ENCODE measurements around the gene ITGAL.

The ITGAL gene

DNA sequence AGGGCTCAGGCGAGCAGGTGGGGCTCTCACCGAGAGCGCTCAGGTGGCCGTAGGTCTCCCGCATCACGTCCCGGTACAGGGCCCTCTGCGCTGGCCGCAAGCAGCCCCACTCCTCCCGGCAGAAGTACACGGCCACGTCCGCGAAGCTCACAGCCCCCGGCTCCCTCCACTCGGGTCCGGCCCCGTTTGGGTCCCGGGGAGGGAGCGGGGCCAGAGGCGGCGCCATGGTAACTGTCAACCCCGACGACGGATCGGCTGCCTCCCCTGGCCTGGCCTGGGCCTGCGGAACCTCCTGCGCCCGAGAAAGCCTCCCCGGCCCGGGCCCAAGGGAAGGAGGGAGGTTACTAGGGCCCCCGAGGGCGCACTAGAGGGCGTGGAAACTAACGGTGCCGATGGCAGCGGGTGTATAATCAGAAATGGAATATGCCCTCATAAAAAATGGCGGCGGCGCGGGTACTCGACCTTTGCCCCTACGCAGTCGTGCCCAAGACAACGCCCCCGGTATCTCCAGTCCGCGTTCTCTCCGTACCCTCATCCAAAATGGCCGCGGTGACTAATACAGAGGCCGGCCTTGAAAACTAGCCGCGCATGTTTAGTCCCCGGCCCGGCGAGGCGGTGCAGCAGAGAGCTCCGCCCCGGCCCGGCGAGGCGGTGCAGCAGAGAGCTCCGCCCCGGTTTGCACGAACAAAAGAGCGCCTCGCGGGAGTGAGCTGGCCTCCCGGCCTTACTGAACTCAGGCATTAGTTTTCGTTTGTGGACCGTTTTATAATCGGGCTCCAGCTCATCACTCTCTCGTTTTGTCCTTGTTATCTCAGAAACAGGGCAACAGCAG lies 85.6 kb downstream of the ITGAL start, which contains the start of gene ZNF764:
ZNF764 (minus strand) TSS at position 418 of the 832 bp plus-strand sequence; CDS start at position 226, 192 bp downstream.
- DNase-seq (ENCODE audit: low read depth), result peak; percentile 83
- peak within 1 kb of the TSS; percentile 84 for H3K4me3 ChIP-seq (ENCODE audit: low read depth, low read length)

DNA sequence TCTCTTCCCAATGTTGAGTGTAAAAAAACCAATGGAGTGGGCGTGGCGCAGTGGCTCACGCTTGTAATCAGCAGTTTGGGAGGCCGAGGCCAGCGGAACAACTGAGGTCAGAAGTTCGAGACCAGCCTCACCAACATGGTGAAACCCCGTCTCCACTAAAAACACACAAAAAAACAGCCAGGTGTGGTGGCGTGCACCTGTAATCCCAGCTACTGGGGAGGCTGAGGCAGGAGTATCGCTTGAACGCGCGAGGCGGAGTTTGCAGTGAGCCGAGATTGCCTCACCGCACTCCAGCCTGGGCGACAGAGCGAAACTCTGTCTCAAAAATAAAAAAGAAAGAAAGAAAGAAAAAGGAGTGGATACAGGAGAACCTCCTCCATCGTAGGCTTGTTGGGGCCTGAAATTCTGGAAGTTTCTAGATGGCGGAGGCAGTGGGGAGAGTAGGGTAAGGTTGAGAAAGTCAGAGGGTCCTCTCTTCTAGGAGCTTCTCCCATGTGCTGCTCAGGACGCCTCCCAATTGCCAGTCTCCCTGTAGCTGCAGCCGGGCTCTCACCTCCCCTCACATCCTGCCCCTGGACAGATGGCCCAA lies 86.3 kb downstream of the ITGAL start:
- peak overlapping the region; percentile 84 for H3K4me3 ChIP-seq (ENCODE audit: low read depth, low read length)
- DNase-seq (ENCODE audit: low read depth), result no peak

DNA sequence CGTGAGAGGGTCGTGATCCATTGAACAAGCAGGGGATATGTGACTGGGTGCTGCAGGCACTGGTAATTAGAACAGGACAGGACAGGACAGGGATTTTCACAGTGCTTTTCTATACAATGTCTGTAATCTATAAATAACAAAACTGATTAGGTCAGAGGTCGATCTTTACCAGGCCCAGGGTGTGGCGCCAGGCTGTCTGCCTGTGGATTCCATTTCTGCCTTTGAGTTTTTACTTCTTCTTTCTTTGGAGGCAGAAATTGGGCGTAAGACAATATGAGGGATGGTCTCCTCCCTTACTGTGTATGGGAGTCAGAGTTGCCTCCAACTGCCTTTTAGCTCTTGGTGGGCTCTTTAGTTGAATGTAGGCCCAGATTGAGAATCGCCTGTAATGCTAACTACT lies 87.1 kb downstream of the ITGAL start:
- H3K4me3 ChIP-seq (ENCODE audit: low read depth, low read length), result no peak overlapping the region
- DNase-seq (ENCODE audit: low read depth), result no peak

DNA sequence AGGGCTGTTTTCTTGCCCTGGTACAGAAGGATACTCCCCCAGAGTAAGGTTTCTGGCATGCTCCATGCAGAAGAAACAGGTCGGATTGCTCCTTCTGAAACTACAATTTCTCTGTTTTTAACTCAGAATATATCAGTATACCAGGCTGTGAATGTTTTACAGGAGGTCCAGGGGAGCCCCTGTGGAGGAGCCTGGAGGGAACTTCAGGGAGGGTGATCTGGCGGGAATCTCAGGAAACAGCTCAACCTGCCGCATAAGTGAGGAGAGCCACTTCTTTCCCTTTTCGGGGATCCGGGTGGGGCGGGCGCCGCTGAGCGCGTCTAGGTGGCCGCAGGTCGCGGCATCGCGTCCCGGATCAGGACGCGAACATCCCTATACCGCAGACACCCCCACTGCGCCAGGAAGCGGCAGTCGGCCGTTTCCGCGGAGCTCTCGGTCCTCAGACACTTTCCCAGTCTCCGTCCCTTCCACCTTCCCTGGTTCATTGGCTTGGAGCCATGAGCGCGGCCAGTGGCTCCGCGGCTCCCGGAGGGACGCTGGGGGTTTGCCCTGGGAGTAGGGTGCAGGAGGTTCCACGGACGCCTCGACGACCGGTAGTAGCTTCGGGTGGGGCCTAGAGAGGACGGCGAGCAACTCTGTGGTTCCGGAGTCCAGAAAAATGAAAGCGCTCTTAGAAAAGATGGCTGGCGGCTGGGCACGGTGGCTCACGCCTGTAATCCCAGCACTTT lies 88.7 kb downstream of the ITGAL start:
- no peak for DNase-seq (ENCODE audit: low read depth)
- H3K4me3 ChIP-seq (ENCODE audit: low read depth, low read length), result peak overlapping the region; percentile 18

DNA sequence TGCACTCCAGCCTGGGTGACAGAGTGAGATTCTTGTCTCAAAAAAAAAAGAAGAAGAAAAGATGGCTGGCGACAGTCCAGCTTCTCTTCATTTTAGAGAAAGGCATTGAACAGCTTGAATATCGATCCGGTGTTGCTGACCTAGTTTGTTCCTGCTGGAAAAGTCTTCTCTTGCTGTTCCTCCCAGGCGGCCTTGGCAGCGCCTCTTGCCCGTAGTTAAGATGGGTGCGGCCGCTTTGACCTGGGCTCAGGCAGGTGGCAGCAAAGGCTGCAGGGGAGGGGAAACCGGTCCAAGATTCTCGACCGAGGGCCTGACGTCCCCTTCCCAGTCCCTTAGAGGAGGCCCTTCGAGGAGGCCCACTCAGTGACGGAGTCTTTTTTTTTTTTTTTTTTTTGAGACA lies 89.5 kb downstream of the ITGAL start:
- DNase-seq (ENCODE audit: low read depth), result no peak
- H3K4me3 ChIP-seq (ENCODE audit: low read depth, low read length), result no peak overlapping the region

DNA sequence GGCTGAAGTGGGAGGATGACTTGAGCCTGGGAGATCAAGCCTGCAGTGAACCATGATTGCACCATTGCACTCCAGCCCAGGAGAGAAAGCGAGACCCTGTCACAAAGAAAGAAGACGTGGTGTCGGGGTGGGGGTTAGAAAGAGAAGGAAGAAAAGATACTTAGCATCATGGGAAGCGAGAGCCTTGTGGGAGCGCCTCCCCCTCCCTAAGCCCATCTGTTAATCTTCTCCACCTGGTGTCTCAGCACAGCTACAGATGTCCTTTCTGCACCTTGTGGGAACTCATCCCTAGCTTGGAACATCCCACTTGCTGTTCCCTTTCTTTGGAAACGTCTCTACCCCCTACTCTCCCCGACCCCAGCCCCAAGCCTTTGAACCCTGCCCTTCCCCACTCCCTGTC lies 93.0 kb downstream of the ITGAL start:
- DNase-seq (ENCODE audit: low read depth), result no peak
- H3K4me3 ChIP-seq (ENCODE audit: low read depth, low read length), result no peak overlapping the region

DNA sequence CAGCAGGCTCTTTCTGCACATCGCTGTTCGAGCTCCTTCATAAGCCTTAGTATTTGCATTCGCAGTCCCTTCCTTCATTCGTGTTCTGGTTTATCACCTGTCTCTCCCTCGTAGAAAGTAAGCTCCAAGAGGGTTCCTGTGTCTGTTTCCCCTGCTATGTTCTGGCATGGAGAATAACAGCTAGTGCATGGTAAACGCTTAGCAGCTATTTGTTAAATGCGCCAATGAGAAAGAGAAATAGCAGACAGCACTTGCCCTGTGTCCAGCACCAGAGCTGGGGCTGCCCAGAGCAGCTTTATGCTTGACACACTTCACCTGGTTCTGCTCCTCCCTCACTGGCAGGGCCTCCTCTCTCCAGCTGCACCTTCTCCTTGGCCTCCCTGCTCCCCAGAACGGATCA lies 93.4 kb downstream of the ITGAL start:
- no peak overlapping the region for H3K4me3 ChIP-seq (ENCODE audit: low read depth, low read length)
- DNase-seq (ENCODE audit: low read depth), result no peak

DNA sequence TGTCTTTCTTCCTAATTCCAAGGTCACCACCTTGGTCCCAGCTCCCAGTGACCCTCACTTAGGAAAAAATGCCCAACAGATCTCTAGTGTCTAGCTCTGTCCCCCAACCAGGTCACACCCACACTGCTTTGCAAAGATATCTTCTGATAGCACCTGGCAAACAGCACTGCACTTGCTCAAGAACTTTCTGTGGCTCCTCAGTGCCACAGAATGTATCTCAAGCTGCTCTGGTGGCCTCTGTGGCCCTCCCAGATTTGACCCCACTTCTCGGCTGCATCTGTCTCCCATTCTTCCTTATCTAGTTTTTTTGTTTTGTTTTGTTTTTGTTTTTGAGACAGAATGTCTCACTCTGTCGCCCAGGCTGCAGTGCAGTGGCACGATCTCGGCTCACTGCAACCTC lies 94.0 kb downstream of the ITGAL start:
- no peak overlapping the region for H3K4me3 ChIP-seq (ENCODE audit: low read depth, low read length)
- no peak for DNase-seq (ENCODE audit: low read depth)

DNA sequence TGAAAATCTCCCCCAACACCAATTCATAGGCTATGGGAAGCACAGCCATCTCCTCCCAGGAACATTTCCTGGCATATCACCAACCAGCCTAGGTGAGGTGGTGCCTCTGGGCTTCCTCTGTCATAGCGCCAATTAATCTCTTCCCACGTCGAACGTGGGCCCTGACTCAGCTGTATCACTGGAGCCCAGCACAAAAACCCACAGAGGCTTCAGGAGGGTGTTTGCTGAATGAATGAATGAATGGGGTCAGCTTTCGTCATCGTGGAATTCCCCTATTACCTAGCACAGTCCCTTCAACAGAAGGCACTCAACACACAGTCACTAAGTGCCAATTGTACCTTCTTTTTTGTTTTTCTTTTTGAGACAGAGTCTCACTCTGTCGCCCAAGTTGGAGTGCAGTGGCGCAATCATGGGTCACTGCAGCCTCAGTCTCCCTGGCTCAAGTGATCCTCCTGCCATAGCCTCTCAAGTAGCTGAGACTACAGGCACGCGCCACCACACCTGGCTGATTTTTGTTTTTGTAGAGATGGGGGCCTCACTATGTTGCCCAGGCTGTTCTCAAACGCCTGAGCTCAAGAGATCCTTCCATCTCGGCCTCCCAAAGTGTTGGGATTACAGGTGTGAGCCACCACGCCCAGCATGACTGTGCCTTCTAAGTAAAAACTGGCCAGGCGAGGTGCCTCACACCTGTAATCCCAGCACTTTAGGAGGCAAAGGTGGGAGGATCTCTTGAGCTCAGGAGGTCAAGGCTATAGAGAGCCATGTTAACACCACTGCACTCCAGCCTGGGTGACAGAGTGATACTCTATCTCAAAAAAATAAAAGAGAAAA lies 94.8 kb downstream of the ITGAL start:
- no peak overlapping the region for H3K4me3 ChIP-seq (ENCODE audit: low read depth, low read length)
- DNase-seq (ENCODE audit: low read depth), result no peak

DNA sequence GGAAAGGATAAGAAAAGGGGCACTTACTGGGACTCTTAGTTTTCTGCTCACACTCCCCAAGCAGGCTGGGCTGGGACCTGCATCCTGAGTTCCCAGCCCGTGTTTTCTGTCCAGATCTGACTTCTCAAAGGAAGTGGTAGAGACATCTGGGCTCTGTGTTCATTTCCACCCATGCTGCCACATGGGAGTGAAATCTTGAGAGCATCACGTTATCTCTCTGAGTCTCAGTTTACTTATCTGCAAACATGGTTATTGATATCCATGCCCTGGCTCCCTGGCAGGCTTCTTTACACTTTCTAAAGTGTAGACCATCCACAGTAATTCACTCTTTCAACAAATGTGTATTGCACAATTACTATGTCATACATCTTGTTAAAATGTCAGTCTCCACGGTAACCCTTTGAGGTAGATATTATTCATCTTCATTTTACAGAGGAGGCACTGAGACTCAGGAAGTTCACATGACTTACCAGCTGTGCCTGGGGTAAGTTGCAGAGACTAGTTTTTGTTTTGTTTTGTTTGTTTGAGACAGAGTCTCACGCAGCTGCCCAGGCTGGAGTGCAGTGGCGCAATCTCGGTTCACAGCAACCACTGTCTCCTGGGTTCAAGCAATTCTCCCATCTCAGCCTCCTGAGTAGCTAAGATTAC lies 95.6 kb downstream of the ITGAL start:
- DNase-seq (ENCODE audit: low read depth), result peak; percentile 73
- no peak overlapping the region for H3K4me3 ChIP-seq (ENCODE audit: low read depth, low read length)

DNA sequence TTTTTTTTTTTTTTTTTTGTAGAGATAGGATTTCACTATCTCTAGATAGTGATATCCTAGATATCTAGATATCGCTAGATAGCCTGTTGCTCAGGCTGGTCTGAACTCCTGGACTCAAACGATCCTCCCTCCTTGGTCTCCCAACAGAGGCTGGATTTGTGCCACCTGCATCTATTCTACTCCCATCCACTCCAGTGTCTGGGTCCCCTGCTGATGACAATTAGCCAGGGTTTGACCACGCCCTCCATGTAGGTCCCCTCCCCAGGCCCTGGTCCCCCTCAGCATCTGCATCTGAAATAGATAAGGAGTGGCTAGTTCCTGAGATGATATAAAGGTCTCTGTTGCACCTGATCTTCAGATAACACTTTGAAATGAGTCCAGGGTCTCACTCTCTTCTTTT lies 96.7 kb downstream of the ITGAL start:
- no peak for DNase-seq (ENCODE audit: low read depth)
- no peak overlapping the region for H3K4me3 ChIP-seq (ENCODE audit: low read depth, low read length)

DNA sequence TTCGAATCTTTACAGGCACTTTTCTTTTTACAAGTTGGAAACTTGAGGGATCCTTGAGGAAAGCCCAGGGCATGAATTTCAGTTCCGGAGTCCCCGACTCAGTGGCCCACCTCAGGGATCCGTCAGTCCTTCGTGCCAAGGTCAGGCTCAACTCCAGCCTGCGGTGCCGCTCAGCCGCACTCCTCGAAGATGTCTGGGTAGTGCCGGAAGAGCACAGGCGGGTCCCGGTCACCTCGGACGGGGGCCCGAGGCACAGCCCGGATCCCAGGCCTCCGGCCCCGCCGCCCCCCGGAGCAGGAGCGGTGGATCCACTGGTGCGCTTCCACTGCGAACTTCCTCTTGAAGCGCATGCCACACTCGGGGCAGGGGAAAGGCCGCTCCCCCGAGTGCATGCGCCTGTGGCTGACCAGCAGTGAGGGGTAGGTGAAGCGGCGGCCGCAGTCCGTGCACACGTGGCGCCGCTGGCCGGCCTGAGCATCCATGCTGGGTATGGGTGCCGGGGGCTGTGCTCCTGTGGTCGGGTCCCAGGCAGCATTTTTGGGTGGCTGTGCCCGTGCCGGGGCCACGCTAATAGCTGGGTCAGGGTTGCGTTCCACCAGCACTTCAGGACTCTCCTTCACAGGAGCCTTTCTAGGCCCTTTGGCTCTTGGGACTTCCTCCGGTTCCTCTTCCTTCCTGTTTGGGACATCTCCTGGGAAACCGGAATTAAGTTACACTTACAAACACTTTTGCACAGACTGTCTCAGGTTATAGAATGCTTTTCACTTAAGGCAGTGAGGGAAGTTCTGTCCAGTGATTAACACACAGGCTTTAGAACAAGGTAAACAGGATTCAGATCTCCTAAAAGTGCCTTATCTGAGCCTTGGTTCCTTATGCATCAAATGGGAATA lies 97.4 kb downstream of the ITGAL start:
- H3K4me3 ChIP-seq (ENCODE audit: low read depth, low read length), result no peak overlapping the region
- DNase-seq (ENCODE audit: low read depth), result no peak

DNA sequence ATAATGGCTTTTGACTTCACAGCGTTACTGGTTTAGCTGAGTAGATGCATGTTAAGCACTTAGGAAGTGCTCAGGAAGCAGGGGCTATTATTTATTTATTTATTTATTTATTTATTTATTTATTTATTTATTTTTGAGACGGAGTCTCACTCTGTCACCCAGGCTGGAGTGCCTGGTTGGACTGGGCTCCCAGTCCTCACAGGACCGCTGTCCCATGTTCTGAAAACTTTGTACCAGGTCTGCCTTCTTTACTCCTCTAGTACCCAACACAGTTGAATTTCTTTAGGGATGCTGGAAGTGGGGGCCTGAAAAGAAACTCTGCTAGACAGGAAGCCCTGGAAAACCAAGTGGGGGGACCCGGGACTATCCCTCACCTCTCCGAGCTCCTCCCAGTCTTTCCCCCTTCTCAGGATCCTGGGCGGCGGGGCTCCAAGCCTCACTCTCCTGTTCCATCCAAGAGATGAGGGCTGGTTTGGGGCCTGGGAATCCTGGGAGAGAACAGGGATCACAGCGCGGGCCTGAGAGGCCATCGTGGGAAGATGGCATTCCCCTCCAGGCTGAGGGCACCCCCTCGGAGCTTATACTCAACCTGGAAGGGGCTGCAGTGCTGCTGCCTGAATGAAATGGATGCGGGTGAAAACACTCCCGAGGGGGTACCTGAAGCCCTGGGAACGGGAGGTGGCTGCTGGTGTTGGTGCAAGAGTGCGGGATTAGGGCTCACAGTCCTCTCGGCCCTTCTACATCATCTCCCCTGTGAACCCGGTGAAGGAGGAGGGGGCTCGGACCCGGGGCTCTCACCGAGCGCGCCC lies 98.3 kb downstream of the ITGAL start:
- H3K4me3 ChIP-seq (ENCODE audit: low read depth, low read length), result peak overlapping the region; percentile 53
- no peak for DNase-seq (ENCODE audit: low read depth)

DNA sequence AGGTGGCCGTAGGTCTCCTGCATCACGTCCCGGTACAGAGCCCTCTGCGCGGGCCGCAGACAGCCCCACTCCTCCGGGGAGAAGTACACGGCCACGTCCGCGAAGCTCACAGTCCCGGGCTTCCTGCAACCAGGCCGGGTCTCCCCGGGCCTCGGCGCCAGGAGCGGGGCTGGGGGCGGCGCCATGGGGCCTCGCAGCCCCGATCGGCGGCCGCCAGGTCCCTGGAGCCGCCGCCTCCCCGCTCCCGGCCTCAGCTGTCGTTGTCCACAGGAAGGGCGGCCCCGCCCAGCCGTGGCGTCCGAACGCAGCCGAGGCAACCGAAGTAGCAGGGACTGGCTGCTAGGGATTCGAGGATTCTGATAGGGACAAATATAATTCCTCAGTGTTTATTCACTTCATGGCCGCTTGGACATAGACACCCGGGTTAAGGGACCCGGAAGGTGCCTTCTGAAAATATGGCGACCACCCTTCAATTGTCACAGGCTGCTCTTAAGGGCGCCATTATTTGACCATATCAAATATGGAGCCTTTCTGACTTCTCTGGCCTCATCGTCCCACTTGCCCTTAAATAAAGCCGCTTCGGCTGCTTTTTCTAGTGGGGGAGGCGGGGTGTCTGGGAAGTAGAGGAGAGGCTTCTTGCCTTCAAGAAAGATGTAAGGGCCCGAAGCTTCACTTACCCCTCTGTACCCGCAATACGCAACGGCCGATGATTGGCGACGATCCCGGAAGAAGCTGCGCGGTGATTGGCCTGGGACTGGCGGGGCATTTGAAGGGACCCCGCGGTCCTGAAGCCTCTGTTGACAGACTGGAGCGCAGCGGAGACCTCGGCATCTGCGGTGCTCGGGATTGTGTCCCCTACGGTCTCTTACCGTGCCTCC lies 99.1 kb downstream of the ITGAL start, which contains the start of gene ZNF688:
ZNF688 (minus strand) TSS at position 270 of the 878 bp plus-strand sequence; CDS start at position 185, 85 bp downstream.
- H3K4me3 ChIP-seq (ENCODE audit: low read depth, low read length), result peak within 1 kb of the TSS; percentile 53
- DNase-seq (ENCODE audit: low read depth), result peak; percentile 92

All from skeletal muscle cell (primary cell).